Measurements from ENCODE around the gene BZW1.
"Not testable (repeated sequence)": the region's sequence is repeated elsewhere in the genome, so short reads cannot be mapped to it uniquely, and the experiment has no call there.

Gene BZW1

GRCh38 chr2:200794143-200794542 lies 17.6 kb upstream of the BZW1 start:
- DNase-seq: no peak

DNA sequence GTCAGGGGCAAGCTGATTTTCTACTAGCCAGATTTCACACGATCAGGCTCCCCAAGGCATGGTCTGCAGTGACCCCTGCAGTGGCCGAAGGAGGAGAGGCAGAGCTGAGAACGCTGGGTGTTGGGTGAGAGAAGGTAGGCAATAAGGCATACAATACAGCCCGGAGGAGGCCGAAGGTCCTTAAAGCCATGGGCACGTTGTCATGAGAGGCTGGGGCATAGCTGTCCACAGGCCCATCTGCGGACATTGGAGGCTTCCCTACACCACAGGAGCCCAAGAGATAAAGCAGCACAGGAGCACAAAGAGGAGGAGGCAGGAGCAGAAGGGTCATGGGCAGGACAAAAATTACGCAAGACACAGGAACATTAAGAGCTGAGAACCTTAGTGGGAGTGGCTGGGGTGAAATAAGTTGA lies 16.7 kb upstream of the BZW1 start:
- no peak for DNase-seq

GRCh38 chr2:200796561-200796960 lies 15.1 kb upstream of the BZW1 start:
- no peak for DNase-seq

- DNase-seq: no peak
Measured at GRCh38 chr2:200797242-200797770, 14.4 kb upstream of the BZW1 start.

DNA sequence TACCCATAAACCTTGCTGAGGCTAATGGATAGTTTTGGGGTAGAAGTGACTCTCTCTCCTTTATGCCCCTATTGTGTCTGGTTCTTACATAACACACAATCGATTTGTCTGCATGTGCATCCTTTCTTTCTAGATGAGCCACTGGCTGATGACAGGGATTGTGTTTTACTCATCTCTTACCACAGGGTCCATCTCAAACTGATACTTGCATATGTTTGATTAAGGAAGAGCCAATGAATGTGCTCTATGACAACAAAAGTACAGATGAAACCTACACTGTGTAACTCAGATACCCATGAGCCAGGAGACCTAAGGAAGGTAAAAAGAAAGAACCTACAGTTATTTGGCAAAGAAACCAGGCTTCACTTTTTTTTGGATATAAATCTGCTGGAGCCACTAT lies 13.2 kb upstream of the BZW1 start:
- no peak for DNase-seq

GRCh38 chr2:200800458-200800857 lies 11.3 kb upstream of the BZW1 start:
- DNase-seq: no peak

DNA sequence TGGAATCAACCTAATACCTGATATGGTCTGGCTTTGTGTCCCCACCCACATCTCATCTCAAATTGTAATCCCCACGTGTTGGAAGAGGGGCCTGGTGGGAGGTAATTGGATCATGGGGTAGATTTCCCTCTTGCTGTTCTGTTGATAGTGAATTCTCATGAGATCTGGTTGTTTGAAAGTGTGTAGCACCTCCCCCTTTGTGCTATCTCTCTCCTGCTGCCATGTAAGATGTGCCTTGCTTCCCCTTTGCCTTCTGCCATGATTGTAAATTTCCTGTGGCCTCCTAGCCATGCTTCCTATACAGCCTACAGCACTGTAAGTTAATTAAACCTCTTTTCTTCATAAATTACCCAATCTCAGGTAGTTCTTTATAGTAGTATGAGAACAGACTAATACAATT lies 10.3 kb upstream of the BZW1 start:
- DNase-seq: not testable (repeated sequence)

GRCh38 chr2:200809506-200810251 lies 2.0 kb upstream of the BZW1 start:
- DNase-seq: no peak

DNA sequence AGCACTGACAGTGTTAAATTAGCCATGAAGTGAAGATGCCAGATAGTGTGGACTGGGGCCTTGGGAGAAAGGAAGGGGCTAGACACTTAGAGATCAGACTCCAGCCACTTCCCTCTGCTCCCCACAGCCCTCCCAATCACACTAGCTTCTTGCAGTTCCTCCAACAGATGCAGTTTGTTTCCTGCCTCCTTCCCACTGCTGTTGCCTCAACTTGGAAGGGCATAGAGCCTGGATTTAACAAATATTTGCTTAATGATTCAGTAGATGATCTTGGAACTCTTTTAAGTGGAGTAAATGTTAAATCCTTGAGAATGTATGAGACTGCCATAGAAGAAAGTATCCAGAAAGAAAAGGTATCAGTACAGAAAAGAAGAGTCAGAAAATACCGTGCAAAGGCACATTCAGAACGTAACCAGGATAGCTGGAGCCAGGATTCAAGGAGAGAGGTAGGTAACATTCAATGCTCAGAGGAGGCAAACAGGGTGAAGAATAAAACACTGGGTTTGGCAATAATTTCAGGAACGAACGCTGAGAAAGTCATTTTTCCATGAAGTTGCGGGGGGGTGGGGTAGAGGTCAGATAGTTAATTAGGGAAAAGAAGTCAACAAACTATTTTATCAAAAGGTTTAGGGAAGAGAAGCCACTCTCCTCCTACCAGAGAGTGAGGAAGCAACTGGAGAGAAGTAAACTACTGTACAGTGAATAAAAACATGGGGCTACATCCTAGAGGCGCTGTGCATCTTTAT lies 1.3 kb upstream of the BZW1 start:
- no peak for DNase-seq

GRCh38 chr2:200810998-200811332 lies 745 bp upstream of the BZW1 start:
- DNase-seq: no peak

DNA sequence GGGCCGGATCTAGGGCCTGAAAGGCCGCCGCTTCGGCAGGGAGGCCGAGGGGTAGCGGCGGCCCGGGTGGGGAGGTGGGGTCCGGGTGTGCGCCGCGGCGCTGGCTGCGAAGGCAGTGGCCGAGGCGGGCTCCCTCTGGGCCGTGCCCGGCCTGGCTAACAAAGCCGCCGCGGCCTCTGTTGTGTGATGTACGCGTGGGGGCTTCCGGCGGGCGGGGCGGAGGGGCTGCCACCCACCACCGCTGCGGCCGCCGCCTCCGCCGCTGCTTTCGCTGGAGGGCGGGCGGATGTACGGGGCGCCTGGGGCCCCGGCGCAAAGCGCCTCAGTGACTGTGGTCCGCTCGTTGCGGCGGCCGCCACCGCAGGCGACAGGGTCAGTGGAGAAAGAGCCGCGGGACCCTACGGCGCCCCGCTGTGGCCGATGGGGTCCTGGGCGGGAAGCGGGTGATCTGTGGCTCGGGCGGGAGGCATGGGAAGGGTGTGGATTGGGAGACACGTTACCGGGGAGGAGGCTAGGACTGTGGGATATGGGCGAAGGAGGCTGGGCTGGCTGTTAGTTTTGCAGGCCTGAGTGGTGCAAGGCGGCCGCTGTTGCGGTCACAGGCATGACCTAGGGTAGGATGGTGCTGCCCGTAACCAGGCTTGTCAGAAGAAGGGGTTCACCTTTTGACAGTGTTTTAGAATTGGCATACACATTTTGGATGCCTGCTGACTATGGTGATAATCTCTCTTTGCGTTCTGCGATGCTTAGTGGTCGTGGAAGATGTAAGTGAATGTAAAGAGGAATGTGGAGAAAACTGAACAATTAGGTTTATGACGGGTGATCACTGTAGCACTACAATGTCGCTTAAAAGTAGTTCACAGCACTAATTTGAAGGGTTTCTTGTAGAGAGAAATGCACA lies 662 bp downstream of the BZW1 start:
- DNase-seq: peak; percentile 75

DNA sequence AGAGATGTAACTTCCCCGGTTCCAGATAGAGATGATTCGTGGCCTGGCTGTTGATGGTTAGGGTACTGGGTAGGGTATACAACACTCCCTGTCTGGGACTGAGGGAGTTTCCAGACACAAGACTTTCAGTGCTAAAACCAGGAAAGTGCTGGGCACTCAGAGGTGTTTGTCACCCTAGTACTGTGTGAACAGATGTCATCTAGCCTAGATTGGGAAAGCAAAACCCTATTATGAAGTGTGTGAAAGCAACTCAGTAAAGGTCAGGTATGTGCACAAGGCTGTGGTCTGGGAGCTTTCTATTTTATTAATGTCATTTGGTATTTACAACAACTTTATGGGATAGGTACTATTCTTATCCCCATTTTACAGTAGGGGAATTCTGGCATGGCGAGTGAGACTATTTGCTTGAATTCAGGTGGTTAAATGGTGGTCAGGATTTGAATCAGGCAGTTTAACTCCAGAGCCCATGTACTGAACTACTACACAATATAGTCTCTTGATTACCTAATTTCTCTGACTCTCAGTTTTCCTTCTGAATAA lies 2.6 kb downstream of the BZW1 start:
- DNase-seq: peak; percentile 34

DNA sequence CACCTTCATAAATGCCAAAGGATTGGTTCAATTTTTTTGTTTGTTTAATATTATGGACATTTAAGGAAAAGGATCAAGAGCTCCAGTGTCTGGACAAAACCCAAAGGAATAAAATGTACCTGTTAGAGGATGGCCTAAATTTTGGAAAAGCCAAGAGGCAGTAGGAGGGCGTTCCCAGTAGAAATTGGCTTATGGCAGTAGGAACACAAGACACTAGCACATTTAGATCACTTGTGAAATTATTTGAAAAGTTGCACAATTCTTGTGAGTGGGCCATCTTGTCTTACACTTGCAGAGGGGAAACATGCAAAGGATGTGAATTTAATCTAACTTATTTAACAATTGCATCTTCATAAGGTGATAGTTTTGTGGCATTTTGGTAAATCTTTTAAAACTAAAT lies 3.2 kb downstream of the BZW1 start:
- no peak for DNase-seq

GRCh38 chr2:200818732-200819131 lies 7.0 kb downstream of the BZW1 start:
- DNase-seq: not testable (repeated sequence)

- no peak for DNase-seq
Measured at GRCh38 chr2:200820573-200821234, 9.0 kb downstream of the BZW1 start.

- no peak for DNase-seq
Measured at GRCh38 chr2:200821686-200822245, 10.1 kb downstream of the BZW1 start.

DNA sequence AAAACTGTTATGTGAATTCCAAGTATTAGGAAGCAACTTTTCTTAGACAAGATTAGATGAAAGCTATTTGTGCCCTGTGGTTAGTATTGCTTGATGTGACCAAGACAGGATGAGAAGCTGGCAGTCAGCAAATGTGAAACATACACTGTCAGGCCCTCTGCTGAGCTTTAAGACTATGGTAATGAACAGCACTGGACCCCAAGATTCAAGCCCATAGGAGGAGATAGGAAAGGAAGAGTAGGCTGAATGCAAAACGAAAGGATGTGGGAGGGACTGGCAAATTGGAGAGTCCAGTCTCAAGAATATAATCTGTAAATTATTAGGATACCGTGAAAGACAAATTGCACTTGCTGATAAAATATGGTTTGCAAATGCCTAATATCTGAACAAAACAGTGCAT lies 16.4 kb downstream of the BZW1 start:
- DNase-seq: no peak

DNA sequence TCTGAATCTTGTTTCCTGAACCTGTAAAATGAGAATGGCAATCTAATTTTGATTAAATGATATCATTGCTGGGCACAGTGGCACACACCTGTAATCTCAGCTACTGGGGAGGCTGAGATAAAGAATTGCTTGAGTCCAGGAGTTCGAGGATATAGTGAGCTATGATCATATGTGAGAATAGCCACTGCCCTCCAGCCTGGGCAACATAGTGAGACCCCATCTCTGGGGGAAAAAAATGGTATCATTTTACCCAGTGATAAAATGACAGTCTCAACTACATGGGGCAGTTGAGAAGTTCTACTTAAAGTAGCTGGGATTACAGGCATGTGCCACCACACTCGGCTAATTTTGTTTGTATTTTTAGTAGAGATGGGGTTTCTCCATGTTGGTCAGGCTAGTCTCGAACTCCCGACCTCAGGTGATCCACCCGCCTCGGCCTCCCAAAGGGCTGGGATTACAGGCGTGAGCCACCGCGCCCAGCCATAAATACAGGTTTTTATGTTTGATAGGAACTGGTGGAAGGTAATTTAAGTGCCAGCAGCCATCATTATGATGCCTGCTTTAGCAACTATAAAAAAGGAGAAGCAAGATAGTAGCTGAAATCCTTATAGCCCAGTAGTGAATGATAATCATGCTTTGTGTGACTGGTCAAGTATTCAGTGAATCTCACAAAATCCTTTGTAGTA lies 17.0 kb downstream of the BZW1 start:
- DNase-seq: no peak

DNA sequence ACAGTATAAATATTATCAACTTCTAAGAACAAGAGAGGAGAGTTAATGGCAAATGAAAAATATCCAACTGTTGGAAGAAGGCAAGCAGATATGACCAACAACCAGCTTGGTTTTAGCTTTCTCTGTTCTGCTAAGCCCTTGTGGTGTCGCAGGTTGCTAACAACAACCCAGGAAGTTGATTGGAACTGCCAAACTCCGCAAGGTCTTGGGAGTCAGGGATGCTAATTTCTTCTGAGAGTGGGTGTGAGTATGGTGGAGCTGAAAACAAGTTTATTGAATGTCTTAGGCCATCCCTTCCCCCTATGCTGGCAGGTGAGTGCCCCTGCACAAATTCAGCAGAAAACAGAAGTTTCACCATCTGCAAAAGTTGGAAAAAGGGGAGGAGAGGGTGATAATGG lies 17.5 kb downstream of the BZW1 start:
- DNase-seq: no peak

- DNase-seq: no peak
Measured at GRCh38 chr2:200834701-200835100, 23.0 kb downstream of the BZW1 start.

DNA sequence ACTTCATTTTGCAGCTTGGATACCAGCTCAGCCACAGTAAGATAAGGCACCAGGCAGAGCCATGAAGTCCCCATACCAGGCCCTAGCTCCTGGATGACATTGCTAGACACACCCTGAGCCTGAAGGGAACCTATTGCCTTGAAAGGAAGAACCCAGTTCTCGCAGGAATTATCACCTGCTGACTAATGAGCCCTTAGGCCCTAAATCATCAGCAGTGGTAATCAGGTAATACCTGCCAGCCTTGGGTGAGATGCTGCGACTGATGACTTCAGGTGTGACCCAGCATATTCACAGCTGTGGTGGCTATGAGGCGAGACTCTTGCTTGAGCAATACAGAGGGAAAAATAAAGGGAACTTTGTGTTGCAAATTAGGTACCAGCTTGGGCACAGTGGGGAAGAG lies 27.8 kb downstream of the BZW1 start:
- no peak for DNase-seq

Data from CD4-positive, alpha-beta T cell treated with Interleukin-12 subunit alpha and Interleukin-12 subunit beta, for 1 hour (primary cell).